Neural progenitor cell (in vitro differentiated cells): ENCODE data around the gene PDZRN4.

ENCODE experiments used
- CTCF ChIP-seq: fragments of 200-600 bp; sonication (generic); IDR thresholded peaks from 2 replicates; pipeline ENCODE4 v1.5.1; 2017; ENCODE audit warnings: antibody characterized with exemption, mild to moderate bottlenecking
- EZH2 ChIP-seq: fragments of 200-600 bp; sonication (generic); IDR thresholded peaks from 2 replicates; pipeline ENCODE4 v1.6.1; 2017; ENCODE audit warnings: antibody characterized with exemption, mild to moderate bottlenecking, moderate library complexity

GRCh38 chr12:41362931-41363330, 174.8 kb downstream of the PDZRN4 start:
- no peak for TF ChIP-seq EZH2
- no peak for TF ChIP-seq CTCF
